ENCODE measurements around the gene TIMMDC1. TPM values are rescaled to one million over a fixed set of nuclear protein-coding genes. Genes with fewer than 3 reads are reported as not detected.

TIMMDC1 gene
- total and polyA plus RNA-seq, 9 of the 15 experiments (the other 6 are each of a cell fraction or from before 2014, with no cell fraction given) = 62.1 to 226 (median 86.6) TPM

- no peak for TF ChIP-seq CBX3 (IDR thresholded peaks at IDR 0.05; ENCODE audit: borderline replicate concordance in 1 of 2, low read length in 2 of 2)
- no peak for TF ChIP-seq ZNF121 (CRISPR knock-in tag; conservative IDR thresholded peaks at IDR 0.05)
- no peak for TF ChIP-seq TSC22D4 (tag; IDR thresholded peaks at IDR 0.05)
- no peak for TF ChIP-seq PML (IDR thresholded peaks at IDR 0.05; ENCODE audit: low read length)
- no peak for TF ChIP-seq ZNF184 (CRISPR knock-in tag; IDR thresholded peaks at IDR 0.05)
- no peak for TF ChIP-seq MITF (IDR thresholded peaks at IDR 0.05)
- TF ChIP-seq FOXM1 (IDR thresholded peaks at IDR 0.05; ENCODE audit: low read depth) = no peak
- TF ChIP-seq FOXM1 (CRISPR knock-in tag; IDR thresholded peaks at IDR 0.05; ENCODE audit: low read depth) = no peak
- no peak for TF ChIP-seq CEBPB (tag; IDR thresholded peaks at IDR 0.05)
- TF ChIP-seq, protein P1, sequence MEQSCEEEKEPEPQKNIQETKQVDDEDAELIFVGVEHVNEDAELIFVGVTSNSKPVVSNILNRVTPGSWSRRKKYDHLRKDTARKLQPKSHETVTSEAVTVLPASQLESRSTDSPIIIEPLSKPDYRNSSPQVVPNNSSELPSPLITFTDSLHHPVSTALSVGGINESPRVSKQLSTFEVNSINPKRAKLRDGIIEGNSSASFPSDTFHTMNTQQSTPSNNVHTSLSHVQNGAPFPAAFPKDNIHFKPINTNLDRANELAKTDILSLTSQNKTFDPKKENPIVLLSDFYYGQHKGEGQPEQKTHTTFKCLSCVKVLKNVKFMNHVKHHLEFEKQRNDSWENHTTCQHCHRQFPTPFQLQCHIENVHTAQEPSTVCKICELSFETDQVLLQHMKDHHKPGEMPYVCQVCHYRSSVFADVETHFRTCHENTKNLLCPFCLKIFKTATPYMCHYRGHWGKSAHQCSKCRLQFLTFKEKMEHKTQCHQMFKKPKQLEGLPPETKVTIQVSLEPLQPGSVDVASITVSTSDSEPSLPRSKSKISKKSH (CRISPR knock-in tag; IDR thresholded peaks at IDR 0.05) = no peak
- no peak for TF ChIP-seq TCF7L2 (IDR thresholded peaks at IDR 0.05; ENCODE audit: low read depth, low read length)
- TF ChIP-seq SNRNP70 (optimal IDR thresholded peaks at IDR 0.05; ENCODE audit: low read depth, low read length) = no peak
- 0 out of 2 replicates have a peak, but pooled peaks have one; percentile 20 for TF ChIP-seq NCOA1 (IDR thresholded peaks at IDR 0.05; ENCODE audit: low read depth)
- TF ChIP-seq NUFIP1 (IDR thresholded peaks at IDR 0.05; ENCODE audit: partially characterized antibody) = no peak
- TF ChIP-seq KLF6 (CRISPR knock-in tag; IDR thresholded peaks at IDR 0.05; ENCODE audit: borderline replicate concordance) = no peak
- no peak for TF ChIP-seq HLTF (IDR thresholded peaks at IDR 0.05)
- no peak for TF ChIP-seq ELF1 (tag; IDR thresholded peaks at IDR 0.05)
- peak; percentile 30 for TF ChIP-seq MEIS2 (IDR thresholded peaks at IDR 0.05; ENCODE audit: partially characterized antibody)
- TF ChIP-seq UBTF (IDR thresholded peaks at IDR 0.05; ENCODE audit: borderline replicate concordance in 1 of 2, low read depth in 2 of 2, low read length in 2 of 2) = 0 out of 4 replicates have a peak, but pooled peaks of 1 of the 2 experiments have one; percentile 42
- TF ChIP-seq, protein P2, sequence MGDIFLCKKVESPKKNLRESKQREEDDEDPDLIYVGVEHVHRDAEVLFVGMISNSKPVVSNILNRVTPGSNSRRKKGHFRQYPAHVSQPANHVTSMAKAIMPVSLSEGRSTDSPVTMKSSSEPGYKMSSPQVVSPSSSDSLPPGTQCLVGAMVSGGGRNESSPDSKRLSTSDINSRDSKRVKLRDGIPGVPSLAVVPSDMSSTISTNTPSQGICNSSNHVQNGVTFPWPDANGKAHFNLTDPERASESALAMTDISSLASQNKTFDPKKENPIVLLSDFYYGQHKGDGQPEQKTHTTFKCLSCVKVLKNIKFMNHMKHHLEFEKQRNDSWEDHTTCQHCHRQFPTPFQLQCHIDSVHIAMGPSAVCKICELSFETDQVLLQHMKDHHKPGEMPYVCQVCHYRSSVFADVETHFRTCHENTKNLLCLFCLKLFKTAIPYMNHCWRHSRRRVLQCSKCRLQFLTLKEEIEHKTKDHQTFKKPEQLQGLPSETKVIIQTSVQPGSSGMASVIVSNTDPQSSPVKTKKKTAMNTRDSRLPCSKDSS (IDR thresholded peaks at IDR 0.05; ENCODE audit: low read depth, partially characterized antibody) = no peak
- peak; percentile 47; the same call in 1 of the 2 replicates for TF ChIP-seq EP300 (IDR thresholded peaks at IDR 0.05; ENCODE audit: low read length)
These were observed 10.0 kb downstream of the TIMMDC1 start (continued) for GRCh38 chr3:119508172-119508845.
